COLO829 (cell line): Measurements from ENCODE around the gene NDUFS6.
A peak's percentile ranks its signal among the peaks of the same experiment; 100 is the strongest.
"Not testable (repeated sequence)": the region's sequence is repeated elsewhere in the genome, so short reads cannot be mapped to it uniquely, and the experiment has no call there.

Experiments used
- DNase-seq: peaks from one replicate; pipeline ENCODE4 v3.0.0; 2012; ENCODE audit warnings: low spot score

The NDUFS6 gene

GRCh38 chr5:1798589-1798988 is 2.6 kb upstream of the NDUFS6 start:
- DNase-seq = not testable (repeated sequence)

GRCh38 chr5:1799110-1799601 is 2.1 kb upstream of the NDUFS6 start:
- no peak for DNase-seq

- DNase-seq = peak; percentile 87
Observed at GRCh38 chr5:1799602-1800471, 1.4 kb upstream of the NDUFS6 start, which contains the start of gene MRPL36. MRPL36 (minus strand) TSS chr5:1799837; CDS start chr5:1798935, 902 bp downstream.

- DNase-seq = no peak
Observed at GRCh38 chr5:1800472-1801221, 560 bp upstream of the NDUFS6 start.

- no peak for DNase-seq
Observed at GRCh38 chr5:1801967-1802295, 724 bp downstream of the NDUFS6 start.

- DNase-seq = no peak
Observed at GRCh38 chr5:1803192-1803591, 2.0 kb downstream of the NDUFS6 start.

DNA sequence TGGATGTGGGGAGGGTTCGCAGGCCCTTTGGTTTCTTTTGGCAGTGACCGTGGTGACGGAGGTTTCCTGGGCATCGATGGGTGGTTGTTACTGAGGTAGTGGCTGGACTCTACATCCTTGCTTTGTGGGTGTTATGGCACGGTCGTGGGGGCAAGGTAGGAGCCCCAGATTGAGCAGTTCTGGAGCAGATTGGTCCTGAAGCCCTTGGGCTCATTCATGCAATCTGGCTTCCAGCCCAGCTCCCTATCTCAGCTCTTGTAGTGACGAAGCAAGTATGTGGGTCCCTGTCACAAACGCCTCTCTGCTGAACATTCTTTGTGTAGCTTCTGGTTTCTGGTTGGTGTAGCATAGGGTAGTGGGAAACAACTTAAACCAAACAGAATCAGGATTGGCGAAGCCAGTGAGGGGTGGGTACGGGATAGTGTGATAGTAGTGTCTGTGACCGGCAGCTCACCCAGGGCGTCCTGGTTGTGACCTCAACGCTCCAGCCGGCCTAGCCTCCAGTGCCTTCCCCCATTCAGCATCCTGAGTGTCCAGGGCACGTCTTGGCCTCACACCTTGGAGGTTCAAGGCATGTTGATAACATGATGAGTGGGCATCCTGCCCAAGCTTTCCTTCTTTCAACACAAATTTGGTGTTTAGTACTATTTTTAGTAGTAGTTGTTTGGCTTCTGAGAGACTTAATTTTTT is 2.9 kb downstream of the NDUFS6 start:
- no peak for DNase-seq

DNA sequence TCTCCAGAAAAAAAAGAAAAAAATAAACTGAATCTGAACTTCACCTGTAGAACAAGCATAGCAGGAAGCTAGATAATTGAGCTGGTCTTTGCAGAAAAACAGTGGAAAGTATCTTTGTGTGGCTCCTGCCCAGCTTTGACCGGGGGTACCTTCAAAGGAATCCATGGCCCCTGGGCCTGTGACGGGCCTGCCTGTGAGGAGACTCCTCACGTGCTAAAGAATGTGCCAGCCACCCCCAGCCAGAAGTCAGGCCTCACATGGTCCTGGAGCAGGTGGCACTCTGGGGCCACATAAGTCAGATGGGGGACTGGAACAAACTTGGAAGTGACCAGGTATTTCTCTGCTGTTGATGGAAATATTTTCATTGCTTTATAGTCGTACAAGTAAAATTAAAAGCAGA is 4.1 kb downstream of the NDUFS6 start:
- no peak for DNase-seq

DNA sequence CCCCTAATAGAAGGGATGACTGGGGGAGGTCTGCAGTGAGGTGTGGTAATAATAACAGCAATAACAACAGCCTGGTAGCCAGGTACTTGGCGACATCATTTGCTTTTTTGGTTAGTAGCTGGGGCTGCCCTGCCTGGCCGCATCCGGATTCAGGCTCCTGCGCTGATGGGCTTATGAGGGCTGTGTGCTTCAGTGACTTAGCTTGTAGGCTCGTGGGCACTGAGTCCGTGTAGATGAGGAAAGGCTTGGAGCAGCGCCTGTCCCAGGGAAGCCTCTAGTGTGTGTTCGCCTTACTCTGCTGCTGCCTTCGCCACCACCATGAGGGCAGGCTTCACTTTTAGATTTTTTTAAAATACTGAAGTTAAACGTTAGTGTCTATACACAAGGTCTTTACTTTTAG is 4.5 kb downstream of the NDUFS6 start:
- DNase-seq = no peak

GRCh38 chr5:1806199-1806598 is 5.0 kb downstream of the NDUFS6 start:
- no peak for DNase-seq

DNA sequence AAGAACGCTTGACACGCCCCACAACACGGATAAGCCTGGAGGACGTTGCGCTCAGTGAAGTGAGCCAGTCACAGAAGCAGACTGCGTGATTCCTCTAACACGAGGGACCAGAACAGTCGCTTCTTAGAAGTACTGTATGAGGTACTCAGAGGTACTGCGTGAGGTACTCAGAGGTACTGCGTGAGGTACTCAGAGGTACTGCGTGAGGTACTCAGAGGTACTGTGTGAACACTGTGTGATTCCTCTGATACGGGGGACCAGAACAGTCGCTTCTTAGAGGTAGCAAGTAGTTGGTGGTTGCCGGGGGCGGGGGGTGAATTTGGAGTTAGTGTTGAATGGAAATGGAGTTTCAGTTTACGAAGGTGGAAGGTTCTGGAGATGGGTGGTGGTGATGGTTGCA is 5.8 kb downstream of the NDUFS6 start:
- no peak for DNase-seq

DNA sequence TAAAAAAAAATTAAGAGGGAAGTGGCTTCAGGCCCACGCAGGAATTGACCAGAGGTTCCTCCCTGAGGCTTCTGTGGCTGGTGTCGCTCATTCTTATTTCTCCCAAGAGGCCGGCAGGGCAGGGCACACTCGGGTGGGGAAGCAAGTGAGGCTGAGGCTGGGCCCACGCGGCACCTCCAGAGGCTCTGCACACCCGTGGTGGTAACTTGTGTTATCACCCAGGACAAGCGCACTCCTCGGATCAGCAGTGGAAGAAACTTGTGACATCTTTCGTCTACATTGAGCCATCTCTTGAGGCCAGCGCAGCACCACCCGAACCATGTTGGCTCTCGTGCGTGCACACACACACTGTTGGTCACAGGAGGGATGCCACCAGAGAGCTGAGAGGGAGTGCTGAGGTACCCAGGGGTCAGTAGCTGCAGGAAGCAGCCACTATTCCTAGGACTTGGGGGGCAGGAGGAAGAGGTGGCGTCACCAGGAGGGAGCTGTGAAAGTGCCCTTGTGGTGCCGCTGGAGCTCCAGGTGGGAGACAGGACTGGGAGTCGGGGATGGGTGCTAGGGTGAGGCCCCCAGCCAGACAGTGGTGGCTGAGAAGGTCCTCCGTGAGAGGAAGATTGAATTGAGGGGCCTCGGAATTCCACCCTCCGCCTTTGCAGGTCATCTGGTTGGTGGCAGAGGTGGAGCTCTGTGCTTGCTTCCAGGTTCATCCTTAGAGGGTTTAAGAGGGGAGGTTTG is 6.4 kb downstream of the NDUFS6 start:
- no peak for DNase-seq

- peak; percentile 21 for DNase-seq
Observed at GRCh38 chr5:1808439-1808838, 7.2 kb downstream of the NDUFS6 start.

DNA sequence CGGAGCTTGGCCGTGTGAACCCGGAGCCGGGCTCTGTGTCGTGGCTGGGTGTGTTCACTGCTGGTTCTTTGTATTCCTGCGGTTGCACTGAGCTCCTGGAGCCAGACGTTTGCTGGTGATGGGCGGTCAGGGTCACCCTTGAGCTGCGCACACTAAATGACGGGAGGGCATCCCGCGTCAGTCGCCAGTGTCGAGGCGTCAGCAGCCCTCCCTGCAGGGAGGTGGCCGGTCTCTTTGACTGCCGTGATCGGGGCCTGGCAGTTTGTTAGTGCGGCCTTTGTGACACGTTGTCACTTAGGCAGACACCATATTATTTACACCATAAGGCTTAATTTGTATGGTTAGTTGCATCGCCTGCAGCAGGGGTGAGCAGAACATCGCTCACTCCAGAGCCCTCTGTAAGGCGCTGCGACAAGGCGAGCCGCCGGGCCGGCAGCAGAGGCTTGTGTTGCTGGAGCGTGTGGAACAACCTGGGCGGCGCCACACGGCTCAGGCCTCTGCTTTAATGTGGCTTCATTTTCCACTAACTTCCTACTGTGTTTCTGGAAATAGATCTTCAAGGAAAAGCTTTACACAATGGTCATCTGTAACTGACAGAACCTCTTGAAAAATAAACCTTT is 8.3 kb downstream of the NDUFS6 start:
- DNase-seq = no peak

DNA sequence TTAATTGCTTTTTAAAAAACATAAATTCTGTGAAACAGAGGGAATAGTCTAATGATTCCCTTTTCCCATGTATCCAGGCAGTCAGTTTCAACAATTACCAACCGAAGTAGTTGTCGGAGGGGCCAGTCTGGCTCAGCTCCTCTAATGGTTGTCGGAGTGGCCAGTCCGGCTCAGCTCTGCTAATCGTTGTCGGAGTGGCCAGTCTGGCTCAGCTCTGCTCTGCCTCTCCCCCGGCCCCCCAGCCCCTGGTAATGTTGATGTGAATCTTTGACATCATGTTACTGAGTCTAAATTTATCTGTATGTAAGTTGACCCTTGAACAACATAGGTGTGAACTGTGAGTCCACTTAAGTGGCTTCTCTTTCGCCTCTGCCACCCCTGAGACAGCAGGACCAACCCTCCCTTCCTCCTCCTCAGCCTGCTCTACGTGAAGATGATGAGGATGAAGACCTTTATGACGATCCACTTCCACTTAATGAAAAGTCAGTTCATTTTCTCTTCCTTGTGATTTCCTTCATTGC is 9.4 kb downstream of the NDUFS6 start:
- no peak for DNase-seq

DNA sequence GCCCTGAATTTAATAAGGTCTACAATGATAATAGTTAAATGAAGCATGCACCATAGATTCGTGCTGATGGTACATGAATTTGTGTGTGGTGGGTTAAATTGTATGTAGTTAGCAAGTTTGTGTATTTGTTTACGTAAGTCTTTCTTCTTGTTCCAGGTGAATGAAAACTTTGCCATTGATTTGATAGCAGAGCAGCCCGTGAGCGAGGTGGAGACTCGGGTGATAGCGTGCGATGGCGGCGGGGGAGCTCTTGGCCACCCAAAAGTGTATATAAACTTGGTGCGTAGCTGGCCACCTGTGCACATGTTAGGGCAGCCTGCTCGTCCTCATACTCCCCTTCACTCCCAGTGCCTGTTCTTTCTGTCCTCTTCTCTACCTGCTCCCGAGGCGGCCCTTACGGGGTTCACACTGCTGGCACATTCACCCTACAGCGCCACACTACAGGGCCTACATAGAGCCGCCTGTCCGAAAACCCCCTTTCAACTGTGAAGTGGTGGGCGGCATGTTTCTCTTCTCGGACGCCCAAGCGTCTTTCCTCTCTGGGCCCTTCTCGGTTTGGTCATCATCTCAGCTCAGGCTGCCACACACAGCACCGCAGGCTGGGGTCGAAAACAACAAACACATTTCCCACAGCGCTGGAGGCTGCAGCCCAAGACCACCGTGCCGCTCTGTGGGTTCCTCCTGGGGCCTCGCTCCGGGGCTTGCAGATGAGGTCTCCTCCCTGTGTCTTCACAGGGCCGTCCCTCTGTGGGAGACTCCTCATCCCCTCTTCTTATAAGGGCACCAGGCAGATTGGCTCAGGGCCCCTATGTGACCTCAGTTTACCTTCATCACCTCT is 13.2 kb downstream of the NDUFS6 start:
- no peak for DNase-seq

- no peak for DNase-seq
Observed at GRCh38 chr5:1815071-1815786, 14.0 kb downstream of the NDUFS6 start.

DNA sequence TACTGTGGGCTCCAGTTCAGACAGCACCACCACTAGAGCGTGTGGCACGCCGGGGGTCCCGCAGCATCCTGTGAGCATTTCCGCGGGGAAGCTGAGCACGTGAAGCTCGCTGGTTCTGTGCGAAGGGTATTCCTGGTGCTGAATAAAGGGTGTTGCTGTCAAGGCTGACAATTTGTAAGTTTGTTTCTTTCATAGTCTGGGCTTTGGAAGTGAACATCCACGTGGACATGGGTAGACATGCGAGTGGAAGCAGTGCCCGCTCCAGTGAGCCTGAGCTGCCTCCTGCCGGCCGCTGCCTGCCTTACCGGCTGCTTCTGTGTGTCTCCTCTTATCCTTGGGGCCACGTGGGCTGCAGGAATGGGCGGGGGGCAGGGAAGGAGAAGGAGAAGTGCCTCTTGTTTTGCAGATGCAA is 14.7 kb downstream of the NDUFS6 start:
- no peak for DNase-seq

DNA sequence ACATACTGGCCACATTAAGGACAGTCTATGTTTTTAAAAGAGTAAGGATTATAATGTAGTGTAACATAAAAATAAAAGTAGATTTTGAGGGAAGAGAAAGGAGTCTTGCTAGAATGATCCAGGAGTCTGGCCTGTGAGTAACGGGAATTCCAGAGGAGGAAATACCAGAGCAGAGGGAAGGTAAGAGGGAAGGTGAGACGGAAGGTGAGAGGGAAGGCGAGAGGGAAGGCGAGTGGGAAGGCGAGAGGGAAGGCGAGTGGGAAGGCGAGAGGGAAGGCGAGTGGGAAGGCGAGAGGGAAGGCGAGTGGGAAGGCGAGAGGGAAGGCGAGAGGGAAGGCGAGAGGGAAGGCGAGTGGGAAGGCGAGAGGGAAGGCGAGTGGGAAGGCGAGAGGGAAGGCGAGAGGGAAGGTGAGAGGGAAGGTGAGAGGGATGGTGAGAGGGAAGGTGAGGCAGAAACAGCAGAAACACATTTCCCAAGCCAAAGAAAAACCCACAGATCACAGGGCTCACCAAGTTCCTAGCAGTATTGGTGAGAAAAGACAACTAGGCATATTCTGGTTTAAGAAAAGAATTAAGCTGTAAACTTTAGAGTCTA is 15.4 kb downstream of the NDUFS6 start:
- DNase-seq = not testable (repeated sequence)
